GM18517 (cell line): ENCODE measurements around the gene KNDC1.

Experiments
- ATAC-seq: cut with Tn5 transposase; IDR thresholded peaks from one replicate; pipeline ENCODE4 v1.9.1; 2021; ENCODE audit warnings: mild to moderate bottlenecking, moderate library complexity; ENCODE audit not compliant: unreplicated experiment

The KNDC1 gene

GRCh38 chr10:133270773-133271297 is 110.8 kb downstream of the KNDC1 start:
- ATAC-seq: no peak

GRCh38 chr10:133271521-133272300 is 111.7 kb downstream of the KNDC1 start:
- no peak for ATAC-seq

GRCh38 chr10:133272301-133272963 is 112.4 kb downstream of the KNDC1 start:
- no peak for ATAC-seq

- ATAC-seq: no peak
These were observed 113.0 kb downstream of the KNDC1 start for GRCh38 chr10:133272964-133273420.

- ATAC-seq: no peak
These were observed 113.6 kb downstream of the KNDC1 start for GRCh38 chr10:133273534-133274143.

- ATAC-seq: peak; percentile 45
These were observed 115.0 kb downstream of the KNDC1 start for GRCh38 chr10:133274751-133275683.

- ATAC-seq: peak; percentile 43
These were observed 115.7 kb downstream of the KNDC1 start for GRCh38 chr10:133275684-133276092.
